ENCODE data around the gene EIF4G3.
"Not testable (repeated sequence)": the region's sequence is repeated elsewhere in the genome, so short reads cannot be mapped to it uniquely, and the experiment has no call there.

The EIF4G3 gene

GRCh38 chr1:20930427-20930826, 246.3 kb downstream of the EIF4G3 start:
- Histone ChIP-seq H3K36me3 (ENCODE audit: control insufficient read depth, insufficient read depth, low read length, severe bottlenecking) (peaks cover 33% of the 10 kb centered on the region), H3K9me3 (ENCODE audit: control insufficient read depth, low read length) (no peaks in the 10 kb centered on the region), H3K4me1 (ENCODE audit: control insufficient read depth, insufficient read depth, low read length) (no peaks in the 10 kb centered on the region), H3K4me3 (ENCODE audit: low read length) (no peak overlapping the region), H3K9ac (ENCODE audit: low read length) (no peak overlapping the region), H3K27me3 (replicated peaks; ENCODE audit: control insufficient read depth, insufficient read depth, low read length) (no peaks in the 10 kb centered on the region)
- no peak for DNase-seq (ENCODE audit: low read depth)

- H3K9me3 ChIP-seq (ENCODE audit: control insufficient read depth, low read length) = no peaks in the 10 kb centered on the region
- no peak for DNase-seq (ENCODE audit: low read depth)
- no peak overlapping the region for H3K4me3 ChIP-seq (ENCODE audit: low read length)
- H3K27me3 ChIP-seq (replicated peaks; ENCODE audit: control insufficient read depth, insufficient read depth, low read length) = no peaks in the 10 kb centered on the region
- H3K9ac ChIP-seq (ENCODE audit: low read length) = no peak overlapping the region
- no peaks in the 10 kb centered on the region for H3K4me1 ChIP-seq (ENCODE audit: control insufficient read depth, insufficient read depth, low read length)
- H3K36me3 ChIP-seq (ENCODE audit: control insufficient read depth, insufficient read depth, low read length, severe bottlenecking) = peaks cover 33% of the 10 kb centered on the region
These were observed 248.6 kb downstream of the EIF4G3 start for GRCh38 chr1:20928146-20928545.

- no peak for DNase-seq (ENCODE audit: low read depth)
- Histone ChIP-seq H3K27me3 (replicated peaks; ENCODE audit: control insufficient read depth, insufficient read depth, low read length) (no peaks in the 10 kb centered on the region), H3K9me3 (ENCODE audit: control insufficient read depth, low read length) (no peaks in the 10 kb centered on the region), H3K9ac (ENCODE audit: low read length) (no peak overlapping the region), H3K4me1 (ENCODE audit: control insufficient read depth, insufficient read depth, low read length) (no peaks in the 10 kb centered on the region), H3K36me3 (ENCODE audit: control insufficient read depth, insufficient read depth, low read length, severe bottlenecking) (no peaks in the 10 kb centered on the region), H3K4me3 (ENCODE audit: low read length) (no peak overlapping the region)
These were observed 255.4 kb downstream of the EIF4G3 start for GRCh38 chr1:20921285-20921684.

GRCh38 chr1:20913242-20913641, 263.5 kb downstream of the EIF4G3 start:
- H3K9ac ChIP-seq (ENCODE audit: low read length) = no peak overlapping the region
- no peaks in the 10 kb centered on the region for H3K4me1 ChIP-seq (ENCODE audit: control insufficient read depth, insufficient read depth, low read length)
- H3K9me3 ChIP-seq (ENCODE audit: control insufficient read depth, low read length) = no peaks in the 10 kb centered on the region
- H3K36me3 ChIP-seq (ENCODE audit: control insufficient read depth, insufficient read depth, low read length, severe bottlenecking) = no peaks in the 10 kb centered on the region
- no peak overlapping the region for H3K4me3 ChIP-seq (ENCODE audit: low read length)
- DNase-seq (ENCODE audit: low read depth) = no peak
- H3K27me3 ChIP-seq (replicated peaks; ENCODE audit: control insufficient read depth, insufficient read depth, low read length) = no peaks in the 10 kb centered on the region

- peaks cover 11% of the 10 kb centered on the region for H3K36me3 ChIP-seq (ENCODE audit: control insufficient read depth, insufficient read depth, low read length, severe bottlenecking)
- not testable (repeated sequence) for H3K9me3 ChIP-seq (ENCODE audit: control insufficient read depth, low read length); H3K9ac ChIP-seq (ENCODE audit: low read length); H3K4me3 ChIP-seq (ENCODE audit: low read length); DNase-seq (ENCODE audit: low read depth); H3K4me1 ChIP-seq (ENCODE audit: control insufficient read depth, insufficient read depth, low read length); H3K27me3 ChIP-seq (replicated peaks; ENCODE audit: control insufficient read depth, insufficient read depth, low read length)
These were observed 269.2 kb downstream of the EIF4G3 start for GRCh38 chr1:20907526-20907925.

GRCh38 chr1:20903437-20903836, 273.3 kb downstream of the EIF4G3 start:
- Histone ChIP-seq H3K4me3 (ENCODE audit: low read length) (no peak overlapping the region), H3K9me3 (ENCODE audit: control insufficient read depth, low read length) (no peaks in the 10 kb centered on the region), H3K4me1 (ENCODE audit: control insufficient read depth, insufficient read depth, low read length) (peaks cover 6% of the 10 kb centered on the region), H3K27me3 (replicated peaks; ENCODE audit: control insufficient read depth, insufficient read depth, low read length) (no peaks in the 10 kb centered on the region), H3K9ac (ENCODE audit: low read length) (no peak overlapping the region), H3K36me3 (ENCODE audit: control insufficient read depth, insufficient read depth, low read length, severe bottlenecking) (peaks cover 23% of the 10 kb centered on the region)
- no peak for DNase-seq (ENCODE audit: low read depth)

GRCh38 chr1:20900056-20900455, 276.6 kb downstream of the EIF4G3 start:
- Histone ChIP-seq H3K4me1 (ENCODE audit: control insufficient read depth, insufficient read depth, low read length) (peaks cover 11% of the 10 kb centered on the region), H3K36me3 (ENCODE audit: control insufficient read depth, insufficient read depth, low read length, severe bottlenecking) (peaks cover 28% of the 10 kb centered on the region), H3K9ac (ENCODE audit: low read length) (no peak overlapping the region), H3K9me3 (ENCODE audit: control insufficient read depth, low read length) (no peaks in the 10 kb centered on the region), H3K4me3 (ENCODE audit: low read length) (no peak overlapping the region), H3K27me3 (replicated peaks; ENCODE audit: control insufficient read depth, insufficient read depth, low read length) (no peaks in the 10 kb centered on the region)
- no peak for DNase-seq (ENCODE audit: low read depth)

GRCh38 chr1:20899154-20899972, 277.3 kb downstream of the EIF4G3 start:
- H3K27me3 ChIP-seq (replicated peaks; ENCODE audit: control insufficient read depth, insufficient read depth, low read length) = no peaks in the 10 kb centered on the region
- no peak overlapping the region for H3K9ac ChIP-seq (ENCODE audit: low read length)
- no peaks in the 10 kb centered on the region for H3K9me3 ChIP-seq (ENCODE audit: control insufficient read depth, low read length)
- H3K4me3 ChIP-seq (ENCODE audit: low read length) = no peak overlapping the region
- peaks cover 33% of the 10 kb centered on the region for H3K36me3 ChIP-seq (ENCODE audit: control insufficient read depth, insufficient read depth, low read length, severe bottlenecking)
- no peak for DNase-seq (ENCODE audit: low read depth)
- H3K4me1 ChIP-seq (ENCODE audit: control insufficient read depth, insufficient read depth, low read length) = peaks cover 11% of the 10 kb centered on the region

GRCh38 chr1:20896826-20897225, 279.9 kb downstream of the EIF4G3 start:
- H3K9me3 ChIP-seq (ENCODE audit: control insufficient read depth, low read length) = no peaks in the 10 kb centered on the region
- H3K36me3 ChIP-seq (ENCODE audit: control insufficient read depth, insufficient read depth, low read length, severe bottlenecking) = peaks cover 45% of the 10 kb centered on the region
- H3K9ac ChIP-seq (ENCODE audit: low read length) = no peak overlapping the region
- no peak overlapping the region for H3K4me3 ChIP-seq (ENCODE audit: low read length)
- DNase-seq (ENCODE audit: low read depth) = peak; percentile 73
- H3K27me3 ChIP-seq (replicated peaks; ENCODE audit: control insufficient read depth, insufficient read depth, low read length) = no peaks in the 10 kb centered on the region
- peaks cover 11% of the 10 kb centered on the region for H3K4me1 ChIP-seq (ENCODE audit: control insufficient read depth, insufficient read depth, low read length)

GRCh38 chr1:20893931-20894330, 282.8 kb downstream of the EIF4G3 start:
- DNase-seq (ENCODE audit: low read depth) = peak; percentile 24
- no peak overlapping the region for H3K9ac ChIP-seq (ENCODE audit: low read length)
- H3K36me3 ChIP-seq (ENCODE audit: control insufficient read depth, insufficient read depth, low read length, severe bottlenecking) = peaks cover 45% of the 10 kb centered on the region
- no peaks in the 10 kb centered on the region for H3K9me3 ChIP-seq (ENCODE audit: control insufficient read depth, low read length)
- no peaks in the 10 kb centered on the region for H3K27me3 ChIP-seq (replicated peaks; ENCODE audit: control insufficient read depth, insufficient read depth, low read length)
- peaks cover 17% of the 10 kb centered on the region for H3K4me1 ChIP-seq (ENCODE audit: control insufficient read depth, insufficient read depth, low read length)
- H3K4me3 ChIP-seq (ENCODE audit: low read length) = no peak overlapping the region

GRCh38 chr1:20891091-20891490, 285.6 kb downstream of the EIF4G3 start:
- no peak overlapping the region for H3K9ac ChIP-seq (ENCODE audit: low read length)
- no peak for DNase-seq (ENCODE audit: low read depth)

GRCh38 chr1:20887246-20887645, 289.5 kb downstream of the EIF4G3 start:
- H3K9ac ChIP-seq (ENCODE audit: low read length) = no peak overlapping the region
- H3K4me1 ChIP-seq (ENCODE audit: control insufficient read depth, insufficient read depth, low read length) = peaks cover 6% of the 10 kb centered on the region
- H3K36me3 ChIP-seq (ENCODE audit: control insufficient read depth, insufficient read depth, low read length, severe bottlenecking) = peaks cover 52% of the 10 kb centered on the region
- no peaks in the 10 kb centered on the region for H3K27me3 ChIP-seq (replicated peaks; ENCODE audit: control insufficient read depth, insufficient read depth, low read length)
- no peak for DNase-seq (ENCODE audit: low read depth)
- no peak overlapping the region for H3K4me3 ChIP-seq (ENCODE audit: low read length)
- H3K9me3 ChIP-seq (ENCODE audit: control insufficient read depth, low read length) = no peaks in the 10 kb centered on the region

More at GRCh38 chr1:20891091-20891490, 285.6 kb downstream of the EIF4G3 start:
- Histone ChIP-seq H3K9me3 (ENCODE audit: control insufficient read depth, low read length) (no peaks in the 10 kb centered on the region), H3K27me3 (replicated peaks; ENCODE audit: control insufficient read depth, insufficient read depth, low read length) (no peaks in the 10 kb centered on the region), H3K36me3 (ENCODE audit: control insufficient read depth, insufficient read depth, low read length, severe bottlenecking) (peaks cover 60% of the 10 kb centered on the region), H3K4me3 (ENCODE audit: low read length) (no peak overlapping the region), H3K4me1 (ENCODE audit: control insufficient read depth, insufficient read depth, low read length) (peaks cover 6% of the 10 kb centered on the region)
